GM13976 (cell line): ENCODE results near the gene GTPBP6.
"Not testable (repeated sequence)": the region's sequence is repeated elsewhere in the genome, so short reads cannot be mapped to it uniquely, and the experiment has no call there.

Experiments
- DNase-seq: peaks from one replicate; pipeline ENCODE4 v3.0.0; 2012; ENCODE audit warnings: low spot score
- CTCF ChIP-seq: IDR thresholded peaks from 2 replicates; pipeline ENCODE4 v1.5.1; 2012; ENCODE audit warnings: borderline replicate concordance, mild to moderate bottlenecking; ENCODE audit not compliant: insufficient read depth; ENCODE audit errors: extremely low read depth, missing control alignments, control extremely low read depth
- in situ Hi-C: fragments of 300-500 bp; cut with MboI; formaldehyde crosslinking; loops from one replicate; pipeline ENCODE4 v1.12.0; 2022; ENCODE audit warnings: low sequenced_read_pairs, mixed read lengths, inconsistent platforms; ENCODE audit not compliant: unreplicated experiment

Gene GTPBP6

DNA sequence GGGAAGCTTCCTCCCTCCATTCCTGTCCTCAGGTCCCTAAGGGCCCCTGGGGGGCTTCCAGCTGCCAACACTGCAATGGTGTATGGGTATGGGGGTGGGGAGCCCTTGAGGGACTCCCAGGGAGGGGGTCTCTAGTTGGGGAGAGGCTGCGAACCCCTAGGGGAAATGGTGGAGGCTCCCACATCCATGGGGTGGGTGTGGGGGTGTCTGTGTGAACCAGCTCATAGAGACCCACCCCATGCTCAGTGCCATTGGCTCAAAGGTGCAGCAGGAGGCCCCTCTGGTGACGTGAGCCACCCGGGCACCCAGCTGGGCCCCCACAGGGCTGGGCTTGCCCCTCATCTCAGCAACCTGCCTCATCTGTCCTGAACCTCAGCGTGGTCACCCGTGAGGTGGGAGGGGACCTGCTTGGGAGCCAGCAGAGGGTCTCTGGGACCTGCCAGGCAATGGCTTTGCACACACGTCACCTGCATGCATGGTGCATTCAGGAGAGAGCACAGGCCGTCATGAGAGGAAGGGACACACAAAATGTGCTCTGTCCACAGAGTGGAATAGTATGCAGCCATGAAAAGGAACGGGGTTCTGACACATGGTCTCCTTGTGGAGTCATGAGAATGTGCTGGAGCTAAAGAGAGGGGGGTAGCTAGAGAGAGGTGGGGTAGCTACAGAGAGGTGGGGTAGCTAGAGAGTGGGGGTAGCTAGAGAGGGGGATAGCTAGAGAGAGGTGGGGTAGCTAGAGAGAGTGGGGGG is 60.1 kb downstream of the GTPBP6 start:
- no peak for TF ChIP-seq CTCF
- in situ Hi-C loops, result no loop called here
- no peak for DNase-seq

GRCh38 chrX:257681-258289 is 60.8 kb downstream of the GTPBP6 start:
- in situ Hi-C loops, result no loop called here
- DNase-seq, result no peak
- no peak for TF ChIP-seq CTCF

GRCh38 chrX:257054-257453 is 61.5 kb downstream of the GTPBP6 start:
- in situ Hi-C loops, DNase-seq: not testable (repeated sequence)

GRCh38 chrX:255923-256331 is 62.7 kb downstream of the GTPBP6 start:
- in situ Hi-C loops, result no loop called here
- DNase-seq, result no peak
- TF ChIP-seq CTCF, result no peak
